Mesodermal cell (in vitro differentiated cells): ENCODE results near the gene STX1A.
"Not testable (repeated sequence)": the region's sequence is repeated elsewhere in the genome, so short reads cannot be mapped to it uniquely, and the experiment has no call there.

Source experiments
- H3K27ac ChIP-seq: 2 replicates; pipeline ENCODE4 v1.7.0; 2013; ENCODE audit warnings: mild to moderate bottlenecking, low read depth, low read length, moderate library complexity; ENCODE audit not compliant: severe bottlenecking
- H3K36me3 ChIP-seq: 2 replicates; pipeline ENCODE4 v1.7.1; 2013; ENCODE audit warnings: mild to moderate bottlenecking, low read length, moderate library complexity; ENCODE audit not compliant: control insufficient read depth, insufficient read depth
- H3K4me1 ChIP-seq: one replicate; pipeline ENCODE4 v1.7.1; 2013; ENCODE audit warnings: mild to moderate bottlenecking, low read length; ENCODE audit not compliant: insufficient read depth, control insufficient read depth, poor library complexity, severe bottlenecking
- H3K4me3 ChIP-seq: 2 replicates; pipeline ENCODE4 v1.7.0; 2013; ENCODE audit warnings: low read length, control low read depth, mild to moderate bottlenecking; ENCODE audit not compliant: insufficient read depth, poor library complexity, severe bottlenecking; ENCODE audit errors: extremely low read depth
- H3K9me3 ChIP-seq: 2 replicates; pipeline ENCODE4 v1.7.1; 2013; ENCODE audit warnings: mild to moderate bottlenecking, low read length, moderate library complexity; ENCODE audit not compliant: control insufficient read depth
- WGBS, 2 experiments: methylation state at CpG; one replicate each; pipeline ENCODE4 v1.1.5; 2013; ENCODE audit warnings: missing lambda C conversion rate in 2 of 2; ENCODE audit not compliant: insufficient coverage in 2 of 2; 5-methylcytosine and 5-hydroxymethylcytosine counted together

STX1A gene

DNA sequence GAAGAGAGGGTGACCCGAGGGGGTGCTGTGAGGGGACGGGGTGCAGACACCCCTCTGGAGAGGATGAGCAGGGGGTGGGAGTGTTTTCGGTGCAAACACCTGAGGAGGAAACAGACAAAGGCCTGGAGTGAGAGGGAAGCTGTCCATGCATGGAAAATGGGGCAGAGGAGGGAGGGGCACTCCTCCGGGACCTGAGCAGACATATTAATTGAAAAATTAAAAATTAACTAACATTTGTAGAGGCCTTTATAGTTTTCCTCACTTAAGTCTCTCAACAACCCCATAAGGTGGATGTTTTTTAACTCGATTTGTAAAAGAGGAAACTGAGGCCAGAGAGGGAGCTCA is 50.6 kb downstream of the STX1A start:
- peak overlapping the region; percentile 49 for H3K4me3 ChIP-seq
- H3K27ac ChIP-seq = no peak overlapping the region
- H3K4me1 ChIP-seq = no peaks in the 10 kb centered on the region
- no peaks in the 10 kb centered on the region for H3K36me3 ChIP-seq
- H3K9me3 ChIP-seq = no peaks in the 10 kb centered on the region
- WGBS, 2 experiments = 65 to 70% methylated on average over 2 to 3 of the region's 5 CpGs

DNA sequence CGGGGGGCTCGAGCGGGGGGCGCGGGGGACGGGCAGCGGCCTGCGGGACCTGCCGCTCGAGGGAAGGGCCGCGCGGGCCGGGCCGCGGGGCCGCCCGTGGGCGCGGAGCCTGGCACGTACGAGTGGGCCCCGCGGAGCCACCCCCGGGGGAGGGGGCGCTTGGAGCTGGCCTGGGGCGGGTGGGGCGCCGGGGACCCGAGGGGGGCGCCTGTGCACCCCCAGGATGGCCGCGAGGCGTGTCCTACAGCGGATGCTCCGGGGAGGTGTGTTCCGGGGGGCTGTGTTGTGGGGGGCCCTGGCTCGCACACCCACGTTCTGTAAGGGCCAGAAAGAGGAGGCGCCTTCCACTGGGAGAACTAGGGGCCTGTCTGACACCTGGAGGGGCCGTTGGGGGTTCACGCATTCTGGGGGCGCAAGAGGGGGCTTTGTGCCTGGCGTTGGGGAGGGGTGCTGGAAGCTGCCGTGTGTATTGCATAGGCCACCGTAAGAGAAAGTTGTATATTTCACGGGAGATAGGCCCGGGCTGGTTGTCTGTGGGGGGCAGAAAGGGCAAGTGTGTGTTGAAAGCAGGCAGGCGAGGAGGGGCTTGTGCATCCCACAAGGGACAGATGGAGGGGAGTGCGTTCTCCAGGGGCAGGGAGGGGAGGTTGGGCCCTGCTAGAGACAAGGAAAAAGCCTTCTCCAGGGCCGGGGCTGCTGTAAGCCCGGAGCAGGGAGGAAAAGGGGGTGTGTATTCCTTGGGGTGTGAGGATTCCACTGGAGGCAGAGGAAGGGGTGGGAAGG is 51.2 kb downstream of the STX1A start:
- Histone ChIP-seq H3K4me3 (peak overlapping the region; percentile 49), H3K27ac (no peak overlapping the region), H3K4me1 (no peaks in the 10 kb centered on the region), H3K36me3 (no peaks in the 10 kb centered on the region), H3K9me3 (no peaks in the 10 kb centered on the region)
- WGBS, 2 experiments = 19 to 30% methylated on average over 13 to 19 of the region's 52 CpGs

DNA sequence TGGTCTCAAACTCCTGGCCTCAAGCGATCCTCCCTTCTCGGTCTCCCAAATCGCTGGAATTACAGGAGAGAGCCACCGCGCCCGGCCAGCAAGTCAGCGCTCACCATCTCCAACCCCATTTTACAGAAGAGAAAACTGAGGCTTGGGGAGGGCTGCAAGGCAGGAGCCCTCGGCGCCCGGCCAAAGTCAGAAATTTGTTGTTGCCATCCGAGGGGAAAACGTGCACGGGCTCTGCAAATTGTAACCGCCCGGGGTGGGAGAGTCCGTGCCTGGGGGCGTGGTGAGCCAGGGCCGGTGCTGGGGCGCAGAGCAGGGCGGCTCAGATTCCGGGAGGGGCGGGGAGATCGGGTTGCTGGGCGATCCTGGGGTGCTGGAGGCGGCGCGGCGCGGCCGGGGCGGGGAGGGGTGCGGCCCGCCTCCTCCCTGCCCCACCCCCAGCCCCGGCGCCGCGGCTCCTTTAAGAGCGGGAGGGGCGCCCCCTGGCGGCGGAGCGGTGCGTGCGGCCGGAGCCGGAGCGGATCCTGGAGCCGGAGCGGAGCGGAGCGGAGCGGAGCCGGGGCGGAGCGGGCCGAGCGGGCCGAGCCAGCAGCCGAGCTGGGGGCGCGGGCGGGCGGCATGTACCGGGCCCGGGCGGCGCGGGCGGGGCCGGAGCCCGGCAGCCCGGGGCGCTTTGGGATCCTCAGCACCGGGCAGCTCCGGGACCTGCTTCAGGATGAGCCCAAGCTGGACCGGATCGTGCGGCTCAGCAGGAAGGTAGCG is 51.9 kb downstream of the STX1A start, which contains the start of gene VPS37D:
Gene VPS37D (plus strand): TSS at position 488 of the 759 bp plus-strand sequence. CDS start 128 bp downstream, at position 616.
- WGBS, 2 experiments = 4 to 11% methylated on average over 30 to 38 of the region's 79 CpGs
- Histone ChIP-seq H3K4me1 (no peaks in the 10 kb centered on the region), H3K36me3 (no peaks in the 10 kb centered on the region), H3K9me3 (peaks cover 7% of the 10 kb centered on the region), H3K27ac (no peak within 1 kb of the TSS), H3K4me3 (peak within 1 kb of the TSS; percentile 49)

DNA sequence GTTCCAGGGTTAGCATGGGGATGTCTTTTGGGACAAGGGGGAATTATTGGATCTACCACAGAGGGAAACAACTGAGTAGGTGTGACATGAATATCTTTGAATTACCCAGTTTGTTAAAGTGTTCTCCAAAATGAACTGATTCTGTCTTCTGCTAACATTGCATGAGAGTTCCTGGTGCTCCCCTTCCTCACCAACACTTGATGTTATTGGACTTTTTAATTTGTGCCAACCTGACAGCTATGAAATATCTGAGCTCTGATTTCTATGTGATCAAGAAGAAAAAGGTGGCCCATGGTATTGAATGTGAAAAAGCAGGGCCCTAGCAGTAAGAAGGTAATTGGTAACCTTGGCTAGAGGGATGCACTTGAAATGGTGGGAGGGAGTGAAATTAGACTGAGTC is 56.4 kb downstream of the STX1A start:
- Histone ChIP-seq H3K4me3 (no peak overlapping the region), H3K4me1 (no peaks in the 10 kb centered on the region), H3K27ac (no peak overlapping the region), H3K9me3 (peaks cover 8% of the 10 kb centered on the region), H3K36me3 (no peaks in the 10 kb centered on the region)

DNA sequence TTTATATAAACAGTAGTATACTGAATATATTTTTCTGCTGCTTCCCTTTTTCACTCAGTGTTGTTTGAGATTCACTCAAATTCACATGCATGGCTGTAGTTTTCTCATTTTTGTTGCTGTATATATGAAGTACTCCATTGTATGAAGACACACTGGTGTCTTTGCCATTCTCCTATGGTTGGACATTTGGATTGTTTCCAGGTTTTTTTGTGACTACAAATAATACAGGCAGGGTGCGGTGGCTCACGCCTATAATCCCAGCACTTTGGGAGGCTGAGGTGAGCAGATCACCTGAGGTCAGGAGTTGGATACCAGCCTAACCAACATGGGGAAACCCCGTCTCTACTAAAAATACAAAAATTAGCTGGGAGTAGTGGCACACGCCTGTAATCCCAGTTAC is 58.9 kb downstream of the STX1A start:
- H3K4me1 ChIP-seq, H3K4me3 ChIP-seq, H3K36me3 ChIP-seq, H3K9me3 ChIP-seq, H3K27ac ChIP-seq: not testable (repeated sequence)
- 89 to 93% methylated on average over 3 of the region's 4 CpGs for WGBS, 2 experiments

DNA sequence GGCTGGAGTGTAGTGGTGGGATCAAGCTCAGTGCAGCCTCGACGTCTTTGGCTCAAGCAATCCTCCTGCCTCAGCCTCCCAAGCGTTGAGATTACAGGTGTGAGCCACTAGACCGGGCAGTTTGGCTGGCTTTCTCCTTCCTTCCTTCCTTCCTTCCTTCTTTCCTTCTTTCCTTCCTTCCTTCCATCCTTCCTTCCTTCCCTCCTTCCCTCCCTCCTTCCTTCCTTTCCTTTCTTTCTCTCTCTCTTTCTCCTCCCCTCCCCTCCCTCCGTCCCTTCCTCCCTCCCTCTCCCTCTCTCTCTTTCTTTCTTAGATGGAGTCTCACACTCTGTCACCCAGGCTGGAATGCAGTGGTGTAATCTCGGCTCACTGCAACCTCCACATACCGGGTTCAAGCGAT is 59.5 kb downstream of the STX1A start:
- H3K27ac ChIP-seq = no peak overlapping the region
- 61 to 68% methylated on average over 6 to 8 of the region's 8 CpGs for WGBS, 2 experiments
- H3K9me3 ChIP-seq = peaks cover 8% of the 10 kb centered on the region
- no peak overlapping the region for H3K4me3 ChIP-seq
- H3K4me1 ChIP-seq = no peaks in the 10 kb centered on the region
- no peaks in the 10 kb centered on the region for H3K36me3 ChIP-seq

DNA sequence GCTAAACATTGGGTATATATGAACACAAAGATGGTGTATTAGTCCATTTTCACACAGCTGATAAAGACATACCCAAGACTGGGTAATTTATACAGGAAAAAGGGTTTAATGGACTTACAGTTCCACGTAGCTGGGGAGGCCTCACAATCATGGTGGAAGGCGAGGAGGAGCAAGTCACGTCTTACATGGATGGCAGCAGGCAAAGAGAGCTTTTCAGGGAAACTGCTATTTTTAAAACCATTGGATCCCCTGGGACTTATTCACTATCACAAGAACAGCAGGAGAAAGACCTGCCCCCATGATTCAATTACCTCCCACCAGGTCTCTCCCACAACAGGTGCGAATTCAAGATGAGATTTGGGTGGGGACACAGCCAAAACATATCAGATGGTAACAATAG is 64.2 kb downstream of the STX1A start:
- H3K36me3 ChIP-seq, H3K9me3 ChIP-seq, H3K27ac ChIP-seq, H3K4me3 ChIP-seq, H3K4me1 ChIP-seq: not testable (repeated sequence)
- WGBS, 2 experiments = 84 to 100% methylated on average over 3 of the region's 4 CpGs

DNA sequence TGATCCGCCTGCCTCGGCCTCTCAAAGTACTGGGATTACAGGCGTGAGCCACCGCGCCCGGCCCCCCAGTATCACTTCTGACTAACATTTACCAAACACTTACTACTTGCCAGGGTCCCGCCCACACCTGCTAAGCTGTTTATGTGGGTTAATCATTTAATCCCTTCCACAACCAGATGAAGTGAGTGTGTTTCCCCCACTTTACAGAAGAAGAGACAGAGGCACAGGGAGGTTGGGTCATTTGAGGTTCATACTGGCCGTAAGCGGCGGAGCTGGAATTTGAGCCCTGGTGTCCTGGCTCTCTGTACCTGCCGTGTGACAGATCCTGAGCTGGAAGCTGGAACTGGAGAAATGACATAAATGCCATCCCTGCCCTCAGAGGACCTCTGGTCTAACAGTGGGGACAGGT is 66.9 kb downstream of the STX1A start:
- 85 to 91% methylated on average over 4 to 8 of the region's 11 CpGs for whole genome bisulfite sequencing, 2 experiments
- no peak overlapping the region for H3K4me3 ChIP-seq

DNA sequence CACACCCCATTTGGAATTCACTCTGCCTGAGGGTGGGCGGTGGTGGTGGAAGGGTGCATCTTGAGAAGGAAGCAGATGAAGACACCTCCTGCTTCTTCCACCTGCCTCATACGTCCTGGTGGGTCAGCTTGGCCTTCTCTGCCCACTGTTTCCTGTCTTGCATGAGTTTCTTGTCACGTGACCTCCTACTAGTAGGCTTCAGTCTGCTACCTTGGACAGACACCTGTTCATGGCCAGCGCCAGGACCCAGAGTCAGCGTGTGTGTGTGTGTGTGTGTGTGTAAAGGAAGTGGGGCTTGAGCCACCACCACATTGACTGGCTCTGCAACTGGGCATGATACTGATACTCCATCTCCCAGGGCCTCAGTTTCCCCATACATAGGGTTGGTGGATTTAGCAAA is 68.9 kb downstream of the STX1A start:
- no peaks in the 10 kb centered on the region for H3K9me3 ChIP-seq
- no peak overlapping the region for H3K27ac ChIP-seq
- no peaks in the 10 kb centered on the region for H3K36me3 ChIP-seq
- WGBS, 2 experiments = 88 to 90% methylated on average over 3 to 4 of the region's 5 CpGs
- H3K4me1 ChIP-seq = peaks cover 5% of the 10 kb centered on the region
- H3K4me3 ChIP-seq = no peak overlapping the region

More for the DNA sequence above, 66.9 kb downstream of the STX1A start:
- peaks cover 5% of the 10 kb centered on the region for H3K4me1 ChIP-seq
- no peaks in the 10 kb centered on the region for H3K36me3 ChIP-seq
- no peak overlapping the region for H3K27ac ChIP-seq
- H3K9me3 ChIP-seq = no peaks in the 10 kb centered on the region

DNA sequence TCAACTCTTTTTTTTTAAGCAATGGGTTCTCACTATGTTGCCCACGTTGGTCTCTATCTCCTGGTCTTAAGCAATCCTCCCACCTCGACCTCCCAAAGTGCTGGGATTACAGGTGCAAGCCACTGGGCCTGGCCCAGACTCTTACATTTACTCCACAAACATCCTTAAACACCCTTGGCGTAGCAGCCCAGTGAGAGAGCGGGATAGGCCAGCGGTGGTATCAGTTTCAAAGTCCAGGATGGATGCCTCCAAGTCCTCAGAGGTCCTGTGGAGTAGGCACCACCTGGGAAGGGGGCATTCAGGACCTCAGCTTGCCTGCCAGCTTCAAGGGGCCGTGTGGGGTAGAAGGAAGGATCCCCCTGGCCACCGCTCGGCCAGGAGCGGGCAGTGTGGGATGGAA is 69.9 kb downstream of the STX1A start:
- Histone ChIP-seq H3K9me3 (no peaks in the 10 kb centered on the region), H3K27ac (no peak overlapping the region), H3K36me3 (no peaks in the 10 kb centered on the region), H3K4me1 (peaks cover 5% of the 10 kb centered on the region), H3K4me3 (no peak overlapping the region)
- 63 to 64% methylated on average over 4 to 9 of the region's 9 CpGs for whole genome bisulfite sequencing, 2 experiments
